Calu3 (cell line): Measurements from ENCODE around the gene CEP76. TPM values are rescaled to one million over a fixed set of nuclear protein-coding genes. Genes with fewer than 3 reads are reported as not detected.
A peak's percentile ranks its signal among the peaks of the same experiment; 100 is the strongest.

ENCODE experiments used
- BruUV-seq: library from RNA; stranded (reverse); fragments of 400-500 nt; replicated peaks from 2 replicates; lab custom pipeline; 2021; lab: Mats Ljungman, UMichigan
- CTCF ChIA-PET: fragments of 300-600 bp; sonication (Branson Sonifier 250); formaldehyde crosslinking; loops from one replicate; lab custom pipeline; 2022; ENCODE audit warnings: antibody characterized with exemption; lab: Charles Lee
- DNase-seq: peaks from one replicate; pipeline ENCODE4 v3.0.0; 2022
- H3K27ac Mint-ChIP-seq: one replicate; pipeline ENCODE4 v1.8.0; 2022; ENCODE audit warnings: mixed read lengths; ENCODE audit not compliant: unreplicated experiment
- H3K27me3 Mint-ChIP-seq: one replicate; pipeline ENCODE4 v1.8.0; 2022; ENCODE audit warnings: mixed read lengths; ENCODE audit not compliant: unreplicated experiment
- H3K36me3 Mint-ChIP-seq: one replicate; pipeline ENCODE4 v1.8.0; 2022; ENCODE audit warnings: mild to moderate bottlenecking, moderate library complexity, mixed read lengths; ENCODE audit not compliant: insufficient read depth, unreplicated experiment
- H3K4me1 Mint-ChIP-seq: one replicate; pipeline ENCODE4 v1.8.0; 2022; ENCODE audit warnings: mild to moderate bottlenecking, low read depth, mixed read lengths; ENCODE audit not compliant: unreplicated experiment
- H3K4me3 Mint-ChIP-seq: one replicate; pipeline ENCODE4 v1.8.0; 2022; ENCODE audit warnings: mild to moderate bottlenecking, low read depth, moderate library complexity, mixed read lengths; ENCODE audit not compliant: unreplicated experiment
- H3K9me3 Mint-ChIP-seq: one replicate; pipeline ENCODE4 v1.8.0; 2022; ENCODE audit warnings: low read depth, mixed read lengths; ENCODE audit not compliant: unreplicated experiment
- intact Hi-C: fragments of 100-400 bp; cut with micrococcal nuclease; formaldehyde crosslinking; loops from one replicate; pipeline ENCODE4 v1.10.0; 2022; ENCODE audit not compliant: unreplicated experiment
- total RNA-seq: library from RNA; stranded (reverse); gene quantifications from 2 replicates; pipeline ENCODE4 v1.2.3, GENCODE V29; 2022
- TF ChIP-seq, protein P1 (sequence below): fragments of 200-600 bp; IDR thresholded peaks from one replicate; pipeline ENCODE4 v1.8.0; 2022; ENCODE audit warnings: antibody characterized with exemption; ENCODE audit not compliant: unreplicated experiment

The CEP76 gene
- total RNA-seq, 1 experiment from 2014 or later = 12.7 TPM

- intact Hi-C loops = no loop called here
- H3K27ac Mint-ChIP-seq = no peak overlapping the region
- no peaks in the 10 kb centered on the region for H3K9me3 Mint-ChIP-seq
- H3K4me3 Mint-ChIP-seq = no peak overlapping the region
- no peaks in the 10 kb centered on the region for H3K4me1 Mint-ChIP-seq
- no TSS peak for BruUV-seq
- TF ChIP-seq, protein P1, sequence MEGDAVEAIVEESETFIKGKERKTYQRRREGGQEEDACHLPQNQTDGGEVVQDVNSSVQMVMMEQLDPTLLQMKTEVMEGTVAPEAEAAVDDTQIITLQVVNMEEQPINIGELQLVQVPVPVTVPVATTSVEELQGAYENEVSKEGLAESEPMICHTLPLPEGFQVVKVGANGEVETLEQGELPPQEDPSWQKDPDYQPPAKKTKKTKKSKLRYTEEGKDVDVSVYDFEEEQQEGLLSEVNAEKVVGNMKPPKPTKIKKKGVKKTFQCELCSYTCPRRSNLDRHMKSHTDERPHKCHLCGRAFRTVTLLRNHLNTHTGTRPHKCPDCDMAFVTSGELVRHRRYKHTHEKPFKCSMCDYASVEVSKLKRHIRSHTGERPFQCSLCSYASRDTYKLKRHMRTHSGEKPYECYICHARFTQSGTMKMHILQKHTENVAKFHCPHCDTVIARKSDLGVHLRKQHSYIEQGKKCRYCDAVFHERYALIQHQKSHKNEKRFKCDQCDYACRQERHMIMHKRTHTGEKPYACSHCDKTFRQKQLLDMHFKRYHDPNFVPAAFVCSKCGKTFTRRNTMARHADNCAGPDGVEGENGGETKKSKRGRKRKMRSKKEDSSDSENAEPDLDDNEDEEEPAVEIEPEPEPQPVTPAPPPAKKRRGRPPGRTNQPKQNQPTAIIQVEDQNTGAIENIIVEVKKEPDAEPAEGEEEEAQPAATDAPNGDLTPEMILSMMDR = no peak
- CTCF ChIA-PET = no interaction called here
- peaks cover 14% of the 10 kb centered on the region for H3K36me3 Mint-ChIP-seq
- H3K27me3 Mint-ChIP-seq = no peaks in the 10 kb centered on the region
- no peak for DNase-seq
Observed at GRCh38 chr18:12668041-12668440, 34.5 kb downstream of the CEP76 start.

- Mint-ChIP-seq H3K9me3 (no peaks in the 10 kb centered on the region), H3K4me1 (peaks cover 22% of the 10 kb centered on the region), H3K4me3 (peak overlapping the region; percentile 54), H3K27me3 (no peaks in the 10 kb centered on the region), H3K36me3 (peaks cover 72% of the 10 kb centered on the region), H3K27ac (peak overlapping the region; percentile 80)
- BruUV-seq = no TSS peak
- TF ChIP-seq, protein P1 = peak; percentile 77
- CTCF ChIA-PET = interaction anchor here (0.7 to 1.2 kb wide), 3 partner anchors 53 to 524 kb away, joined by 3 to 12 read pairs (median 3); no protein-coding TSS in a partner anchor
- intact Hi-C loops = loop anchor here (1.0 to 10.0 kb wide), 3 partner anchors 119 to 266 kb away; no protein-coding TSS in a partner anchor
- DNase-seq = peak; percentile 71
Observed at GRCh38 chr18:12659904-12660605, 42.5 kb downstream of the CEP76 start.

- TF ChIP-seq, protein P1 = no peak
- peak; percentile 44 for DNase-seq
- no peaks in the 10 kb centered on the region for H3K27me3 Mint-ChIP-seq
- peak overlapping the region; percentile 54 for H3K4me3 Mint-ChIP-seq
- H3K27ac Mint-ChIP-seq = peak overlapping the region; percentile 93
- H3K4me1 Mint-ChIP-seq = peaks cover 31% of the 10 kb centered on the region
- H3K36me3 Mint-ChIP-seq = peaks cover 70% of the 10 kb centered on the region
- CTCF ChIA-PET = interaction anchor here (1.0 kb wide), 1 partner anchor 119 kb away, joined by 5 read pairs; no protein-coding TSS in a partner anchor
- H3K9me3 Mint-ChIP-seq = no peaks in the 10 kb centered on the region
- intact Hi-C loops = loop anchor here (1.0 to 10.0 kb wide), 4 partner anchors 118 to 267 kb away; no protein-coding TSS in a partner anchor
- BruUV-seq = TSS peak; percentile 66
Observed at GRCh38 chr18:12658426-12659138, 43.9 kb downstream of the CEP76 start.

DNA sequence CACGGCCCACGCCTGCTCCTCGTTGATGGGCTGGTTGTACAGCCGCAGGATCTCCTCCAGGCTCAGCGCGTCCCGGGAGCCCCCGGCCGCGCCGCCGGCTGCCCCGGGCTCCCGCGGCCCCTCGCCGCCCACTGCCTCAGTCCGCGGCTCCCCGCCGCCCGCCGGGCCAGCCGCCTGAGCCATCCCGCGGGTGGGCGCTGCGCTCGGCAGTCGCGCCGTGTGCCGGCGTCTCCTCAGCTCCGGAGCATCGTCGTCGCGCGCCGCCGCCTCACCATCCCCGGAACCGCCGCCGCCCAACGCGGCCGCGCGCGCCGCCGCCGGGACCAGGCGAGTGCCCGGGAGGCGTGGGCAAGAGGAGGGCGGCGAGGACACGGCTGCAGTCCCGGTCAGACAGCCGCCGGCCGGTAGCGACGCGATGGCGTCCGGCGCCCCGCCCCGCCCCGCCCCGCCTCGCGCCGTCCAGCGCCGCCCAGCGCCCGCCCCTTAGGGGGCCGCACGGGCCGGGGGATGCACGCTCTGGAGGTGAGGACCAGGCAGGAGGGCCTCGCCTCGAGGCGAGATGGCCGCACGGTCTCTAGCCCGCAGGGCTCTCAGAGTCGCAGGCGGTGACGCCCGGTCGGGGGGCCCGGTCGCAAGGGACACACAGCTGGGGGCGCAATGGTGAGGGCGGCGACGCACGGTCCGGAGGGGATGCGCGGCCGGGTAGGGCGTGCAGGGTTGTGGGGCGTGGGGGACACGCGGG is 44.7 kb downstream of the CEP76 start, which contains the start of gene SPIRE1:
TSS of gene SPIRE1 (minus strand) at position 424 of the 742 bp plus-strand sequence. CDS start at position 183, 241 bp downstream.
- no peaks in the 10 kb centered on the region for H3K27me3 Mint-ChIP-seq
- TF ChIP-seq, protein P1 = no peak
- DNase-seq = peak; percentile 81
- intact Hi-C loops = loop anchor here (1.0 to 10.0 kb wide), 3 partner anchors 117 to 267 kb away; no protein-coding TSS in a partner anchor
- H3K9me3 Mint-ChIP-seq = no peaks in the 10 kb centered on the region
- H3K27ac Mint-ChIP-seq = peak within 1 kb of the TSS; percentile 93
- peak within 1 kb of the TSS; percentile 54 for H3K4me3 Mint-ChIP-seq
- no TSS peak for BruUV-seq
- peaks cover 38% of the 10 kb centered on the region for H3K4me1 Mint-ChIP-seq
- CTCF ChIA-PET = no interaction called here
- H3K36me3 Mint-ChIP-seq = peaks cover 76% of the 10 kb centered on the region
